ENCODE measurements around the gene NR4A1.

- no peak for TF ChIP-seq CTCF (IDR thresholded peaks at IDR 0.05)
- no peak for TF ChIP-seq POLR2AphosphoS5 (IDR thresholded peaks at IDR 0.05)
- TF ChIP-seq POLR2A (IDR thresholded peaks at IDR 0.05; ENCODE audit: low read depth): no peak
- no peak for TF ChIP-seq EP300 (IDR thresholded peaks at IDR 0.05)
These were observed 42.1 kb downstream of the NR4A1 start for GRCh38 chr12:52093346-52093745.
